Measurements from ENCODE around the gene NABP2. TPM values are rescaled to one million over a fixed set of nuclear protein-coding genes. Genes with fewer than 3 reads are reported as not detected.

Gene NABP2
- total and polyA plus RNA-seq, 8 donors: 1.2 to 36.5 (median 13.6) TPM

- intact Hi-C loops (cut with DNase I; ENCODE audit: low total_unique reads): no loop called here
- Histone ChIP-seq H3K4me3 (no peak overlapping the region), H3K36me3 (peaks cover 27 to 69% (median 63%) of the 10 kb centered on the region in 4 donors), H3K27me3 (no peaks in the 10 kb centered on the region), H3K27ac (no peak overlapping the region), H3K4me1 (no peaks in the 10 kb centered on the region), H3K9me3 (no peaks in the 10 kb centered on the region)
- DNase-seq: no peak
- TF ChIP-seq CTCF (IDR thresholded peaks at IDR 0.05) (no peak), POLR2A (IDR thresholded peaks at IDR 0.05) (no peak), POLR2AphosphoS5 (IDR thresholded peaks at IDR 0.05) (no peak)
- 73 to 81% (median 79%) methylated on average over 11 of the region's 11 CpGs for WGBS, 5 donors
Measured at GRCh38 chr12:56237552-56237951, 13.4 kb downstream of the NABP2 start.

DNA sequence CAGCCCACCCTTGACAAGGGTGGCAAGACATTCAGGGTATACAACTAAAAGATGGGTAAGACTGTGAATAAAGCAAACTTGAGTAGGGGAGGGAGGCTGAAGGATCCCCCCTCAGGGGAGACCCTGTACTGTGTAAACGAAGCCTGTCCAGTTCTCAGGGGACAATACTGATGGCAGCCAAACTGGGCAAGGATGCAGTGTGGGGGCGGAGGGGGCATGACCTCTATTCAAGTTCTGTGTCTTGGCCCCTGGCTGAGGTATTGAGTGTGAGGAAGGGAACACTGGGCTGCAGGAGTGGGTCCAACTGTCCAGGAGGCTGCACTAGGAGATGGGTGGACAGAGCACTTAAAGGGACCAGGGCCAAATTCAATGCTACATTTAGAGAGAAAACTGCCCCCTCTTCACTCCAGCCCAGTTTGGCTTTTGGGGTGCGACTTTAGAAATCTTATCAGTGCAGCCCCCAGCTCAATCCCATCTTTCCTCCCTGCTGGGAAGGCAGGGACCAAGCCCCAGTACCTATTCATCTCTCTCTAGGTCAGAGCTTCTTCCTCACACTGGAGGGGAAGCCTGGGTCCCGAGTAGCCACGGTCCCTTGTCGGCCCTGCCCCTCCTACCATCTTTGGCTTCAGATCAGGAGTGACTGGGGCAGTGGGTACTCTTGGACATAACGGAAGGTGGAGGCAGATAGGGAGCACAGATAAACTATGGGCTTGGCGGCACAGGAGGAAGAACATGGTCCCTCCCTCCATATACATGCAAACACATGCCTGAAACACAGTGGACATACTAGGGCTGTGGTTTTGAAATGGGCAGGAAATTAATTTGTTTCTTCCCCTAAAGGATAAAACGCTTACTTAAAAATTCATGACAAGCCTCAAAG is 17.5 kb downstream of the NABP2 start:
- Histone ChIP-seq H3K27me3 (no peaks in the 10 kb centered on the region), H3K27ac (no peak overlapping the region), H3K4me1 (no peaks in the 10 kb centered on the region), H3K9me3 (no peaks in the 10 kb centered on the region), H3K4me3 (no peak overlapping the region), H3K36me3 (peaks cover 68 to 100% (median 99%) of the 10 kb centered on the region in 4 donors)
- 68 to 83% (median 82%) methylated on average over 9 of the region's 9 CpGs for WGBS, 5 donors
- TF ChIP-seq POLR2AphosphoS5 (IDR thresholded peaks at IDR 0.05) (no peak), POLR2A (IDR thresholded peaks at IDR 0.05) (no peak), CTCF (IDR thresholded peaks at IDR 0.05) (no peak), EP300 (IDR thresholded peaks at IDR 0.05) (no peak)
- intact Hi-C loops (cut with DNase I; ENCODE audit: low total_unique reads): no loop called here
- DNase-seq: no peak

- Histone ChIP-seq H3K36me3 (peaks cover 80 to 100% (median 99%) of the 10 kb centered on the region in 4 donors), H3K27me3 (no peaks in the 10 kb centered on the region), H3K4me1 (no peaks in the 10 kb centered on the region), H3K9me3 (no peaks in the 10 kb centered on the region), H3K27ac (no peak overlapping the region), H3K4me3 (no peak overlapping the region)
- TF ChIP-seq POLR2A (IDR thresholded peaks at IDR 0.05) (no peak), EP300 (IDR thresholded peaks at IDR 0.05) (no peak), CTCF (IDR thresholded peaks at IDR 0.05) (no peak), POLR2AphosphoS5 (IDR thresholded peaks at IDR 0.05) (no peak)
- 75 to 89% (median 84%) methylated on average over 5 to 13 of the region's 13 CpGs for WGBS, 5 donors
- no peak for DNase-seq
- intact Hi-C loops (cut with DNase I; ENCODE audit: low total_unique reads): no loop called here
Measured at GRCh38 chr12:56242986-56243385, 18.8 kb downstream of the NABP2 start.

DNA sequence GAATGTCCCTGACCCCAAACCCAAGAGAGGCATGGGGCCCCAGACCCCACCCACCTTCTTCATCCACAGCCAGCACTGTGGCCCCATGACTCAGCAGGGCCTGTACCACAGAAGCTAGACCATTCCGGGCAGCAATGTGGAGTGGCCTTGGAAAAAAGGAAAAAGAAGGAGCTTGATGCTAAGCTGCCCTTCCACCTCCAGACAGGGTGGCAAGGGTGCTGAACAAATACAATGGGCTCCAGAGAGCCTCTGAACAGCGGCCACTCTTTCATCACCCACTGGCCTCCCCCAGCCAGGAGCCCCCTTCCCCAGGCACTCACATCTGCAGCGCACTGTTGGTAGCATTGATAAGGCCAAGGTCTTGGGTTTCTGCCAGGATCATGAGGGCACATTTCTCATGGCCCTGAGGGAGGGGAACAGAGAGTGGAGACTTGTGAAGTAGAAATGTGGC is 19.6 kb downstream of the NABP2 start:
- Histone ChIP-seq H3K9me3 (no peaks in the 10 kb centered on the region), H3K27me3 (no peaks in the 10 kb centered on the region), H3K4me1 (no peaks in the 10 kb centered on the region), H3K27ac (no peak overlapping the region), H3K4me3 (no peak overlapping the region), H3K36me3 (peaks cover 88 to 100% (median 100%) of the 10 kb centered on the region in 4 donors)
- 33 to 64% (median 47%) methylated on average over 3 of the region's 3 CpGs for WGBS, 5 donors
- intact Hi-C loops (cut with DNase I; ENCODE audit: low total_unique reads): no loop called here
- TF ChIP-seq POLR2A (IDR thresholded peaks at IDR 0.05): no peak
- no peak for TF ChIP-seq EP300 (IDR thresholded peaks at IDR 0.05)
- TF ChIP-seq CTCF (IDR thresholded peaks at IDR 0.05): no peak
- no peak for TF ChIP-seq POLR2AphosphoS5 (IDR thresholded peaks at IDR 0.05)
- peak; percentile 28 to 70 for DNase-seq
